ENCODE results near the gene CSNK1A1. TPM values are rescaled to one million over a fixed set of nuclear protein-coding genes. Genes with fewer than 3 reads are reported as not detected.

Gene CSNK1A1
- total RNA-seq = 387 TPM

DNA sequence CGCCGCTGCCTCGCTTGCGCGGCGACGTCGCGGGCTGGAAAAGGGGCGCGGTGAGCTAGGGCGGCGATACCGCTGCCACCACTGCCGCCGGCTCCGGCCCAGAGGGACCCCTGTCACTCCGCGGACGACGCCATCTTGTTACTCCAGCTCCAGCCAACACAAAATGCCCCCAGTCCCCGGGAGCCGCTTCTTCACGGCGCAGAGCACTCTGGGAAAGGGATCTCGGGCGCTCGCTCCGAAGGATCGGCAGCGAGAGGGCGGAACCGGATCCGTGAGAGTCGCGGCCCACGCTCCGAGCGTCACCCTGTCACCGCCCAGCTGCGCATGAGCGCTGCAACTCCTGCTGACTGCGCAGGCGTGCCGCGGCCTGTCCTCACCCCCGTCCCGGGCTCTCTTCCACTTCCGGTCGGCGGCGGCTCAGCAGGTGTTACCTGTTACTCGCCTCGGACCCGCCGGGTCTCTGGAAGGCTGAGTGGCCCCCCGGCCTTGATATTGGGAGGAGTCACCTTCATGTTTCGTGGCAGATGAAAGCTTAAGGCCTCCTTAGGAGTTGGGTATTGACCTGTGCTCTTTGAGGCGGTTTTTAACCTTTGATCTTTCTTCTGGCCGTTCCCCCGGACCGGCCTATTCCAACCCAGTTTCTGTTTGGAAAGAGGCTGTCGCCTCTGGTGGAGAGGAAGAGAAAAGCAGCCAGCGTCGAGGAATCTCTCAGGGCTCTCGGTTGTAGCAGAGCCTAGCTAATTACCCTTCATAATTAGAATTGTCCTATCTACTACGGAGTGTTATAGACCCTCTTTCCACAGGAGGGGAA, at the start of gene CSNK1A1:
Gene CSNK1A1, minus strand, starts transcription at position 213 of the 811 bp plus-strand sequence. CDS start 475 bp downstream, outside the sequence.

DNA sequence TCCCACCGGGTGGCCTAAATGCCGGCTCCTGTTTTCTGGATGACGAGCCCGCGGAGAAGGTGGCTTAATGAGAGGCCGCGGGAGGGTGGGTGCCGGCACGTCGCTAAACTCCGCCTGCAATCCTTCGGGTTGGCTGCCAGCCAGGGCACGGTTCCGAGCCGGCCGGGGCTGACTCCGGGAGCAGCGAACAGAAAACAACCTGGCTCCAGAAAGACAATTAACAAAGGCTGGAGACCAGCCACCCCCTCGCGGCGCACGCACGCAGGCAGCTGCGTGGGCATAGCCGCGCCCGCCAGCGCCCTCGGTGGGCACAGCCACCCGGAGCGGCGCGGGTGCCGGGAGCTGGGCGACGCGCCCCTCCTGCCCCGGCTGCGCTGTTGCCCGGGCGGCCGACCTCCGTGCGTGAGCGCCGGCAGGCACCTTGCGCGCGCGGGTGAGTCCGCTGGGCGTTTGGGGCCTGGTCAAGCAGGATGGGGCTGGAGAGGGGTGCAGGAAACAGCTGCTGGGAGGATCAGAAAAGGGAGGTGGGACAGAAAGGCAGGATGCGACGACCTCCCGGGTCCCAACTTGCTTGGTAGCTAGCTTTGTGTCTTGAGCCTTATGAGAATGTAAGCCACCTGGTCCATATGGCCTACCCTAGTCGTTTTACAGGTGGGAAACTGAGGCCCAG, 30.1 kb upstream of the CSNK1A1 start, which contains the start of gene ARHGEF37:
Gene ARHGEF37, plus strand, starts transcription at position 307 of the 670 bp plus-strand sequence. CDS start 16,272 bp downstream, outside the sequence.

Other genes with a start within 250 kb of the CSNK1A1 start
- gene GRPEL2, start 205.9 kb downstream of the CSNK1A1 start, total RNA-seq = 33.8 TPM
- 13.1 TPM for gene PCYOX1L, start 193.4 kb downstream of the CSNK1A1 start, total RNA-seq
- gene IL17B, start 172.1 kb downstream of the CSNK1A1 start, total RNA-seq = not detected
- 1.3 TPM for gene ARHGEF37, start 30.1 kb upstream of the CSNK1A1 start, total RNA-seq
- gene PPARGC1B, start 178.9 kb upstream of the CSNK1A1 start, total RNA-seq = 1.3 TPM